ENCODE data around the gene XPO6.

- TF ChIP-seq CTCF (IDR thresholded peaks at IDR 0.05) (peak in 1 of 3 experiments; percentile 35), POLR2A (IDR thresholded peaks at IDR 0.05) (no peak)
Observed at GRCh38 chr16:28139530-28139929, 72.2 kb downstream of the XPO6 start.

Data from testis (tissue), 2 donors.